IMR-90 (cell line): ENCODE results near the gene NLGN1. TPM values are rescaled to one million over a fixed set of nuclear protein-coding genes. Genes with fewer than 3 reads are reported as not detected.
"Not testable (repeated sequence)": the region's sequence is repeated elsewhere in the genome, so short reads cannot be mapped to it uniquely, and the experiment has no call there.

Source experiments
- ATAC-seq: fragments of 200-7000 bp; cut with Tn5 transposase; 2 replicates; pipeline ENCODE4 v1.9.1; 2020; ENCODE audit warnings: low read depth, mild to moderate bottlenecking, moderate library complexity
- BruUV-seq: library from RNA; stranded (reverse); fragments of 400-500 nt; replicated peaks from 2 replicates; lab custom pipeline; 2021; lab: Mats Ljungman, UMichigan
- CTCF ChIA-PET: fragments of 300-600 bp; formaldehyde crosslinking; extraction: SDS; loops from one replicate; lab custom pipeline; 2021; ENCODE audit warnings: antibody characterized with exemption; lab: Yijun Ruan, JAX
- POLR2A ChIA-PET: fragments of 300-600 bp; sonication (Branson Sonifier 250); formaldehyde crosslinking; loops from one replicate; lab custom pipeline; 2022; ENCODE audit warnings: antibody characterized with exemption; ENCODE audit not compliant: unreplicated experiment; lab: Charles Lee
- DNase-seq: peaks from one replicate; pipeline ENCODE4 v3.0.0; 2013
- H2AFZ ChIP-seq: replicated peaks from 2 replicates; pipeline ENCODE3; 2013; ENCODE audit warnings: low read length, mild to moderate bottlenecking; ENCODE audit not compliant: poor library complexity
- H2AK5ac ChIP-seq: 2 replicates; pipeline ENCODE4 v1.6.1; 2013; ENCODE audit warnings: low read depth, low read length, inconsistent platforms
- H2AK9ac ChIP-seq: replicated peaks from 2 replicates; pipeline ENCODE3; 2013; ENCODE audit warnings: mild to moderate bottlenecking, low read depth, low read length, moderate library complexity; ENCODE audit not compliant: poor library complexity
- H2BK120ac ChIP-seq: 2 replicates; pipeline ENCODE4 v1.6.1; 2013; ENCODE audit warnings: low read depth, low read length, inconsistent platforms
- H2BK15ac ChIP-seq: 3 replicates; pipeline ENCODE4 v1.6.1; 2013; ENCODE audit warnings: low read depth, low read length, inconsistent platforms
- H2BK20ac ChIP-seq: 2 replicates; pipeline ENCODE4 v1.6.1; 2013; ENCODE audit warnings: low read depth, mild to moderate bottlenecking, inconsistent platforms, low read length, moderate library complexity
- H2BK5ac ChIP-seq: 2 replicates; pipeline ENCODE4 v1.6.1; 2013; ENCODE audit warnings: mild to moderate bottlenecking, low read depth, low read length, inconsistent platforms; ENCODE audit not compliant: poor library complexity, severe bottlenecking
- H3K14ac ChIP-seq: replicated peaks from 2 replicates; pipeline ENCODE4 v1.6.1; 2013; ENCODE audit warnings: low read depth, low read length, inconsistent platforms
- H3K18ac ChIP-seq: 2 replicates; pipeline ENCODE4 v1.6.1; 2013; ENCODE audit warnings: low read depth, low read length, control low read depth
- H3K23ac ChIP-seq: 2 replicates; pipeline ENCODE4 v1.6.1; 2013; ENCODE audit warnings: low read depth, low read length, inconsistent platforms
- H3K27ac ChIP-seq: 2 replicates; pipeline ENCODE4 v1.5.1; 2013; ENCODE audit warnings: mild to moderate bottlenecking, control low read depth, low read length; ENCODE audit not compliant: insufficient read depth
- H3K27me3 ChIP-seq: 2 replicates; pipeline ENCODE4 v1.6.1; 2013; ENCODE audit warnings: low read length; ENCODE audit not compliant: control insufficient read depth, insufficient read depth
- H3K36me3 ChIP-seq: 2 replicates; pipeline ENCODE4 v1.6.1; 2013; ENCODE audit warnings: low read length, mixed read lengths; ENCODE audit not compliant: control insufficient read depth, insufficient read depth
- H3K4ac ChIP-seq: 2 replicates; pipeline ENCODE4 v1.6.1; 2013; ENCODE audit warnings: low read depth, low read length, inconsistent platforms
- H3K4me1 ChIP-seq: 2 replicates; pipeline ENCODE4 v1.6.1; 2013; ENCODE audit warnings: low read length, mixed read lengths; ENCODE audit not compliant: control insufficient read depth, insufficient read depth
- H3K4me2 ChIP-seq: 2 replicates; pipeline ENCODE4 v1.6.1; 2013; ENCODE audit warnings: low read depth, mild to moderate bottlenecking, control low read depth, low read length, moderate library complexity
- H3K4me3 ChIP-seq: 2 replicates; pipeline ENCODE4 v1.5.1; 2013; ENCODE audit warnings: low read depth, mild to moderate bottlenecking, control low read depth, low read length, moderate library complexity; ENCODE audit not compliant: insufficient read depth
- H3K56ac ChIP-seq: 2 replicates; pipeline ENCODE4 v1.6.1; 2013; ENCODE audit warnings: low read length, inconsistent platforms; ENCODE audit not compliant: insufficient read depth; ENCODE audit errors: extremely low read depth
- H3K79me1 ChIP-seq, 2 experiments: 2 replicates each; pipeline ENCODE4 v1.6.1; 2013; ENCODE audit warnings: low read length in 2 of 2, inconsistent platforms in 1 of 2, low read depth in 1 of 2
- H3K9ac ChIP-seq: 2 replicates; pipeline ENCODE4 v1.6.1; 2013; ENCODE audit warnings: low read depth, low read length, control low read depth
- H3K9me1 ChIP-seq: 2 replicates; pipeline ENCODE4 v1.6.1; 2013; ENCODE audit warnings: low read length, inconsistent platforms; ENCODE audit not compliant: insufficient read depth
- H3K9me3 ChIP-seq: 2 replicates; pipeline ENCODE4 v1.6.1; 2013; ENCODE audit warnings: low read length; ENCODE audit not compliant: control insufficient read depth, insufficient read depth
- H4K20me1 ChIP-seq: 2 replicates; pipeline ENCODE4 v1.6.1; 2013; ENCODE audit warnings: low read length, inconsistent platforms; ENCODE audit not compliant: insufficient read depth
- H4K5ac ChIP-seq: 2 replicates; pipeline ENCODE4 v1.6.1; 2013; ENCODE audit warnings: mild to moderate bottlenecking, low read depth, low read length, control low read depth
- H4K8ac ChIP-seq, 2 experiments: 2 replicates each; pipeline ENCODE4 v1.6.1; 2013; ENCODE audit warnings: low read depth in 2 of 2, low read length in 2 of 2, control low read depth in 1 of 2, inconsistent platforms in 1 of 2
- H4K91ac ChIP-seq: 2 replicates; pipeline ENCODE4 v1.6.1; 2013; ENCODE audit warnings: low read depth, low read length, inconsistent platforms; ENCODE audit not compliant: insufficient read depth
- MXI1 ChIP-seq: IDR thresholded peaks from 2 replicates; pipeline ENCODE4 v1.6.1; 2012; ENCODE audit warnings: low read depth, mild to moderate bottlenecking, low read length, moderate library complexity, borderline replicate concordance
- RAD21 ChIP-seq: IDR thresholded peaks from 2 replicates; pipeline ENCODE4 v1.6.1; 2012; ENCODE audit warnings: low read length, improper control_type of control experiment
- SMC3 ChIP-seq: fragments of 150-350 bp; IDR thresholded peaks from 2 replicates; pipeline ENCODE4 v1.6.1; 2016; ENCODE audit warnings: low read depth, mild to moderate bottlenecking, antibody characterized with exemption, low read length, moderate library complexity
- WGBS, 2 experiments: methylation state at CpG; one replicate each; pipeline versions ENCODE4 v1.1.5 to v1.1.7; 2013; ENCODE audit warnings: missing lambda C conversion rate in 2 of 2; ENCODE audit not compliant: insufficient read length in 1 of 2; ENCODE audit errors: extremely low coverage in 2 of 2; 5-methylcytosine and 5-hydroxymethylcytosine counted together
- dilution Hi-C: fragments of 300-500 bp; cut with HindIII; formaldehyde crosslinking; loops from one replicate; pipeline ENCODE4 v1.14.3; 2018; ENCODE audit warnings: low sequenced_read_pairs; ENCODE audit not compliant: unreplicated experiment
- in situ Hi-C: fragments of 300-500 bp; cut with MboI; formaldehyde crosslinking; loops from 3 replicates; pipeline ENCODE4 v1.14.3; 2019; ENCODE audit warnings: low sequenced_read_pairs, inconsistent platforms, mixed read lengths
- intact Hi-C: fragments of 100-400 bp; cut with micrococcal nuclease; formaldehyde crosslinking; loops from 2 replicates; pipeline ENCODE4 v1.10.0; 2022
- polyA plus RNA-seq, 3 experiments: library from polyadenylated mRNA; depleted of rRNA; stranded (reverse); fragments of >200 nt; gene quantifications; 2 replicates each; pipeline ENCODE4 v1.2.3, GENCODE V29; 2012; ENCODE audit warnings: low replicate concordance in 1 of 3
- total RNA-seq: library from RNA; depleted of rRNA; stranded (reverse); fragments of >200 nt; gene quantifications from 2 replicates; pipeline ENCODE4 v1.2.3, GENCODE V29; 2012

Gene NLGN1
- total and polyA plus RNA-seq, 2 of the 4 experiments (the other 2 are of a cell fraction), result 1.8 to 12.5 TPM

GRCh38 chr3:173440514-173440913 is 43.0 kb downstream of the NLGN1 start:
- CTCF ChIA-PET, result no interaction called here
- no peak overlapping the region for H2AK9ac ChIP-seq
- WGBS, 2 experiments, result no CpG with 5 or more reads among the region's 3 CpGs
- no peak overlapping the region for H4K8ac ChIP-seq
- no peak overlapping the region for H3K23ac ChIP-seq
- no peak overlapping the region for H3K9ac ChIP-seq
- no peak overlapping the region for H2AK5ac ChIP-seq
- no peak overlapping the region for H4K91ac ChIP-seq
- H2AFZ ChIP-seq, result no peak overlapping the region
- H2BK15ac ChIP-seq, result no peak overlapping the region
- no peak for DNase-seq
- H4K5ac ChIP-seq, result no peak overlapping the region
- no peaks in the 10 kb centered on the region for H3K79me1 ChIP-seq
- no peak overlapping the region for H3K27ac ChIP-seq
- no peak overlapping the region for H2BK120ac ChIP-seq
- in situ Hi-C loops, result no loop called here
- no peak overlapping the region for H3K4me2 ChIP-seq
- no peak overlapping the region for H3K4ac ChIP-seq
- POLR2A ChIA-PET, result no interaction called here
- dilution Hi-C loops, result no loop called here
- no peak overlapping the region for H2BK20ac ChIP-seq
- no peak overlapping the region for H3K18ac ChIP-seq
- no TSS peak for BruUV-seq
- H3K27me3 ChIP-seq, result no peaks in the 10 kb centered on the region
- H3K4me1 ChIP-seq, result no peaks in the 10 kb centered on the region
- intact Hi-C loops, result no loop called here
- H3K36me3 ChIP-seq, result no peaks in the 10 kb centered on the region
- no peak for TF ChIP-seq MXI1
- TF ChIP-seq SMC3, result no peak
- TF ChIP-seq RAD21, result no peak
- no peak overlapping the region for H2BK5ac ChIP-seq
- no peaks in the 10 kb centered on the region for H3K9me3 ChIP-seq
- H3K9me1 ChIP-seq, result no peaks in the 10 kb centered on the region; the same call in 1 of the 2 replicates
- no peak overlapping the region for H3K56ac ChIP-seq
- H4K20me1 ChIP-seq, result no peaks in the 10 kb centered on the region
- no peak overlapping the region for H3K14ac ChIP-seq
- H3K4me3 ChIP-seq, result no peak overlapping the region
- ATAC-seq, result no peak

DNA sequence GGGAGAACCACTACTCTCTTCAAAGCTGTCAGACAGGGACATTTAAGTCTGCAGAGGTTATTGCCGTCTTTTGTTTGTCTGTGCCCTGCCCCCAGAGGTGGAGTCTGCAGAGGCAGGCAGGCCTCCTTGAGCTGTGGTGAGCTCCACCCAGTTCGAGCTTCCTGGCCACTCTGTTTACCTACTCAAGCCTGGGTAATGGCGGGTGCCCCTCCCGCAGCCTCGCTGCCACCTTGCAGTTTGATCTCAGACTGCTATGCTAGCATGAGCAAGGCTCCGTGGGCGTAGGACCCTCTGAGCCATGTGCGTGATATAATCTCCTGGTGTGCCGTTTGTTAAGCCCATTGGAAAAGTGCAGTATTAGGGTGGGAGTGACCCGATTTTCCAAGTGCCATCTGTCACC is 54.0 kb downstream of the NLGN1 start:
- CTCF ChIA-PET, result not testable (repeated sequence)

More for the DNA sequence above, 54.0 kb downstream of the NLGN1 start:
- H3K56ac ChIP-seq, H3K9ac ChIP-seq, H2AK5ac ChIP-seq, H3K4me3 ChIP-seq, H3K79me1 ChIP-seq, H3K36me3 ChIP-seq, intact Hi-C loops, in situ Hi-C loops, H2AFZ ChIP-seq, H4K8ac ChIP-seq, H3K4me2 ChIP-seq, H2BK5ac ChIP-seq, dilution Hi-C loops, H4K91ac ChIP-seq, H2AK9ac ChIP-seq, POLR2A ChIA-PET, H3K14ac ChIP-seq, H3K9me3 ChIP-seq, H3K23ac ChIP-seq, H2BK15ac ChIP-seq, ATAC-seq, H4K20me1 ChIP-seq, H3K27ac ChIP-seq, H4K5ac ChIP-seq, H2BK20ac ChIP-seq, BruUV-seq, H3K18ac ChIP-seq, H3K9me1 ChIP-seq, DNase-seq, H3K4me1 ChIP-seq, H2BK120ac ChIP-seq, H3K27me3 ChIP-seq, H3K4ac ChIP-seq: not testable (repeated sequence)
- 100% methylated on average over 1 of the region's 10 CpGs; no CpG with 5 or more reads in 1 of the 2 experiments for WGBS, 2 experiments
